ENCODE data around the gene TSPAN18. TPM values are rescaled to one million over a fixed set of nuclear protein-coding genes. Genes with fewer than 3 reads are reported as not detected.

Gene TSPAN18
- total RNA-seq, 4 donors from 2014 or later: 2.6 to 28.9 (median 4.9) TPM

DNA sequence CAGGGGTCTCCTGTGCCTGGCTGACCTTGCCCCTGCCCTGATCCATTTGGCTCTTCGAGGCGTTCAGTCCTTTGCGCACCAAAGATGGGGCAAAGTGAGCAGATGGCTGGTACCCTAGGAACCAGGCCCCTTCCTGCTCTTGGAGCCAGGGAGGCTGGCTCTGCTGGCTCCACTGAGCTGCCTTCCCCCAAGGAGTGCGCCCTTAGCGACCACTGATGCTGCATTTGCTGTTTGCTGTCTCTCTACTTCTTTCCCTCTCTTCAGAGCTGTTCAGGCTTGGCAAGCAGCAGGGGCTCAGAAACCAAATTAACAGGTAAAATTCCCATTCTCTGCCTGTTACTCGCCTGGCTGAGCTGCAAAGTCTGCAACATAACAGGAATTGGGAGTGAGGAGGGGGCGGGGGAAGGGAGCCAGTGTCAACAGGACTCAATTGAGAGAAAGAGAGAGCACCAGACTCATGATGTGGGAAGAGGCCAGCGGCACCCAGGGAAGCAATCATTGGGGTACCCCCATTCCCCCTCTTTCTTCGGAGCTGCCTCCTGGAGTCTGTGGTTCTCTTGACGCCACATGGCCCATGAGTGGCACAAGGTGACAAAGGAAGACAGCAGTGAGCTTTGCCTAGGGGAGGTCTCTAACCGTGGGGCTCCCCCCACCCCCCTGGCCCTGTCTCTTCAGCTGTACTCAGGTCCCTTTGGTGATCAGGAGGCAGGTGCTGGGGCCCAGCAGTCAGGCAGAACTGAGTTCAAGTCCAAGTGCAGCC lies 121.6 kb downstream of the TSPAN18 start:
- WGBS, 2 donors (ENCODE audit: low coverage in 1 of 2): 75 to 85% methylated on average over 2 to 11 of the region's 11 CpGs
- no peak overlapping the region for H3K4me3 ChIP-seq
- intact Hi-C loops (cut with DNase I; ENCODE audit: low total_unique reads): no loop called here
- no peaks in the 10 kb centered on the region for H3K36me3 ChIP-seq
- TF ChIP-seq, protein P1, sequence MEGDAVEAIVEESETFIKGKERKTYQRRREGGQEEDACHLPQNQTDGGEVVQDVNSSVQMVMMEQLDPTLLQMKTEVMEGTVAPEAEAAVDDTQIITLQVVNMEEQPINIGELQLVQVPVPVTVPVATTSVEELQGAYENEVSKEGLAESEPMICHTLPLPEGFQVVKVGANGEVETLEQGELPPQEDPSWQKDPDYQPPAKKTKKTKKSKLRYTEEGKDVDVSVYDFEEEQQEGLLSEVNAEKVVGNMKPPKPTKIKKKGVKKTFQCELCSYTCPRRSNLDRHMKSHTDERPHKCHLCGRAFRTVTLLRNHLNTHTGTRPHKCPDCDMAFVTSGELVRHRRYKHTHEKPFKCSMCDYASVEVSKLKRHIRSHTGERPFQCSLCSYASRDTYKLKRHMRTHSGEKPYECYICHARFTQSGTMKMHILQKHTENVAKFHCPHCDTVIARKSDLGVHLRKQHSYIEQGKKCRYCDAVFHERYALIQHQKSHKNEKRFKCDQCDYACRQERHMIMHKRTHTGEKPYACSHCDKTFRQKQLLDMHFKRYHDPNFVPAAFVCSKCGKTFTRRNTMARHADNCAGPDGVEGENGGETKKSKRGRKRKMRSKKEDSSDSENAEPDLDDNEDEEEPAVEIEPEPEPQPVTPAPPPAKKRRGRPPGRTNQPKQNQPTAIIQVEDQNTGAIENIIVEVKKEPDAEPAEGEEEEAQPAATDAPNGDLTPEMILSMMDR (IDR thresholded peaks at IDR 0.05): no peak
- no peak for TF ChIP-seq POLR2A (IDR thresholded peaks at IDR 0.05)
- no peak for TF ChIP-seq EP300 (IDR thresholded peaks at IDR 0.05; ENCODE audit: low read depth)
- TF ChIP-seq POLR2AphosphoS5 (IDR thresholded peaks at IDR 0.05): no peak
- in situ Hi-C loops (cut with MboI; ENCODE audit: low pct_ligation_motif_present in 1 of 4, low pct_unique_long_range_greater_than_20kb in 1 of 4, low sequenced_read_pairs in 3 of 4): no loop called here
- H3K27me3 ChIP-seq: no peaks in the 10 kb centered on the region
- no peaks in the 10 kb centered on the region for H3K4me1 ChIP-seq
- H3K9me3 ChIP-seq: no peaks in the 10 kb centered on the region
- H3K27ac ChIP-seq: no peak overlapping the region
- DNase-seq: no peak

DNA sequence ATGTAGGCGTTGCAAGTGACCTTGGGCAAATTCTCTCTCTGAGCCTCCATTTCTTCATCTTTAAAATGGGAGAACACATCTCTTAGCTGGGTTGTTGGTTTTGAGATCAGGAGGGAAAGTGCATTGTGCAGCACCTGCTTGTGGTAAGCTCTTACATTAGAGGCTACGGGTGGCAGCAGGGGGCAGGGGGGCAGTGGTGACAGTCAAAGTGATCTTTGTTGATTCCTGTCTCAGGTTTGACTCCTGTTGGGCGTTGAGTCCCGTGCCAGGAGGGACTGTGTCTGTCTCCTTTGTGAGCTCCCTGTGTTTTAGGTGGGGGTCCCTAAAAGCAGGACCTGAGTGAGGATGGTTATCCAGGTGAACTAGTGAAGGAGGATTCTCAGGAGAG lies 122.2 kb downstream of the TSPAN18 start:
- no peak for DNase-seq
- Histone ChIP-seq H3K4me3 (no peak overlapping the region), H3K4me1 (no peaks in the 10 kb centered on the region), H3K27ac (no peak overlapping the region), H3K9me3 (no peaks in the 10 kb centered on the region), H3K27me3 (no peaks in the 10 kb centered on the region), H3K36me3 (no peaks in the 10 kb centered on the region)
- WGBS, 2 donors (ENCODE audit: low coverage in 1 of 2): 92% methylated on average over 4 of the region's 4 CpGs; no CpG with 5 or more reads in 1 of the 2 donors
- intact Hi-C loops (cut with DNase I; ENCODE audit: low total_unique reads) (no loop called here), in situ Hi-C loops (cut with MboI; ENCODE audit: low pct_ligation_motif_present in 1 of 4, low pct_unique_long_range_greater_than_20kb in 1 of 4, low sequenced_read_pairs in 3 of 4) (no loop called here)
- TF ChIP-seq EP300 (IDR thresholded peaks at IDR 0.05; ENCODE audit: low read depth): no peak
- TF ChIP-seq POLR2AphosphoS5 (IDR thresholded peaks at IDR 0.05): no peak
- TF ChIP-seq, protein P1 (IDR thresholded peaks at IDR 0.05): no peak
- no peak for TF ChIP-seq POLR2A (IDR thresholded peaks at IDR 0.05)

DNA sequence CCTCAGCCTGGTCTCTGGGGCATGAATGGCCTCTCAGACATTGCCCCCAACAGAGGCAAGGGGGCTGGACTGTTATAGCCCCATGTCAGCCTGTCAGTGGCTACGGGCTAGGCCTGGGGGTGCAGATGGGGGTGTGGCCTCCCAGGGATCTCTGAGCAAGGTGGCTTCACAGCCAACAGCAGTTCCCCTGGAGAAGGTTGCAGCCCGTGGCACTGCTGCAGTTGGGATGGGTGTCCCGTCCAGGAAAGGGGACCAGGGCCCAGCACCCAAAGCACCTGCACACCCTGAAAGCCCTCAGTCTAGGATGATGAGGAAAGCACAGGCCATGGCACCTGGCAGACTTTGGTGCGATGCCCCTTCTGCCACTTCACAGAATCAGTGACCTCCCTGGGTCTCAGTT lies 122.7 kb downstream of the TSPAN18 start:
- DNase-seq: no peak
- peaks cover 0 to 4% (median 0%) of the 10 kb centered on the region in 4 donors for H3K4me1 ChIP-seq
- intact Hi-C loops (cut with DNase I; ENCODE audit: low total_unique reads): no loop called here
- WGBS, 2 donors (ENCODE audit: low coverage in 1 of 2): 76% methylated on average over 4 of the region's 4 CpGs; no CpG with 5 or more reads in 1 of the 2 donors
- H3K27me3 ChIP-seq: no peaks in the 10 kb centered on the region
- in situ Hi-C loops (cut with MboI; ENCODE audit: low pct_ligation_motif_present in 1 of 4, low pct_unique_long_range_greater_than_20kb in 1 of 4, low sequenced_read_pairs in 3 of 4): no loop called here
- no peak for TF ChIP-seq POLR2AphosphoS5 (IDR thresholded peaks at IDR 0.05)
- TF ChIP-seq POLR2A (IDR thresholded peaks at IDR 0.05): no peak
- no peak for TF ChIP-seq EP300 (IDR thresholded peaks at IDR 0.05; ENCODE audit: low read depth)
- TF ChIP-seq, protein P1 (IDR thresholded peaks at IDR 0.05): no peak
- H3K27ac ChIP-seq: no peak overlapping the region
- H3K4me3 ChIP-seq: no peak overlapping the region
- no peaks in the 10 kb centered on the region for H3K9me3 ChIP-seq
- no peaks in the 10 kb centered on the region for H3K36me3 ChIP-seq

DNA sequence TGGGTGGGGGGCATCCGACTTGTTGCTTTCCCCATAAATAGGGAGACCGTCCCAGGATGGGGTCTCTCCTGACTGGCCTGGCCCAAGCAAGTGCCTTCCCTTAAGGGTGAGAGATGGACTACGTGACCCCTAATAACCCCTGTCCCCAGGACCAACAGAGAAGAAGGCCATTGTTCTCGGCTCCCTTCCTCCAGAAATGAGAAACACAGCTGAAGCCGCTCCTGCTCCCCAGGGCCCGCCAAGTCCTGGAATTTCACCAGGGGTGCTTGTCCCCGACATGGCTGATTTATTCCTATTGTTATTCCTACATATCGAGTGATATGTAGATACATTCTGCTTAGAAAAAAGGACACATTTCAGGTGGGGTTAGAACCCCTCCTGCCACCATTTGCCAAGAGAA lies 123.2 kb downstream of the TSPAN18 start:
- WGBS, 2 donors (ENCODE audit: low coverage in 1 of 2): 75% methylated on average over 8 of the region's 8 CpGs; no CpG with 5 or more reads in 1 of the 2 donors
- intact Hi-C loops (cut with DNase I; ENCODE audit: low total_unique reads): no loop called here
- Histone ChIP-seq H3K9me3 (no peaks in the 10 kb centered on the region), H3K4me1 (peaks cover 0 to 5% (median 0%) of the 10 kb centered on the region in 4 donors), H3K36me3 (no peaks in the 10 kb centered on the region), H3K4me3 (no peak overlapping the region), H3K27ac (no peak overlapping the region), H3K27me3 (no peaks in the 10 kb centered on the region)
- in situ Hi-C loops (cut with MboI; ENCODE audit: low pct_ligation_motif_present in 1 of 4, low pct_unique_long_range_greater_than_20kb in 1 of 4, low sequenced_read_pairs in 3 of 4): no loop called here
- TF ChIP-seq POLR2A (IDR thresholded peaks at IDR 0.05): no peak
- no peak for TF ChIP-seq EP300 (IDR thresholded peaks at IDR 0.05; ENCODE audit: low read depth)
- no peak for TF ChIP-seq POLR2AphosphoS5 (IDR thresholded peaks at IDR 0.05)
- TF ChIP-seq, protein P1 (IDR thresholded peaks at IDR 0.05): no peak
- DNase-seq: no peak

All from transverse colon (tissue), 4 donors.